Measurements from ENCODE around the gene STH. TPM values are rescaled to one million over a fixed set of nuclear protein-coding genes. Genes with fewer than 3 reads are reported as not detected.

The STH gene
- total and polyA plus RNA-seq, 2 experiments from 2014 or later = 0.55 TPM; not detected in 1

- Histone ChIP-seq H3K36me3 (ENCODE audit: insufficient read depth) (no peaks in the 10 kb centered on the region), H3K4me2 (no peak overlapping the region), H3K4me3 (no peak overlapping the region), H3K27ac (ENCODE audit: low read depth) (no peak overlapping the region), H3K9me2 (ENCODE audit: insufficient read depth) (0 out of 2 replicates have a peak, but pooled peaks cover 16% of the 10 kb centered on the region), H3K27me3 (ENCODE audit: insufficient read depth) (no peaks in the 10 kb centered on the region), H3F3A (replicated peaks; ENCODE audit: low read depth) (no peaks in the 10 kb centered on the region), H2AFZ (no peak overlapping the region), H3K4me1 (ENCODE audit: insufficient read depth) (no peaks in the 10 kb centered on the region), H4K20me1 (replicated peaks; ENCODE audit: insufficient read depth) (no peaks in the 10 kb centered on the region), H3K79me2 (replicated peaks; ENCODE audit: insufficient read depth) (no peaks in the 10 kb centered on the region)
- Mint-ChIP-seq H3K4me3 (no peak overlapping the region), H3K9me3 (no peaks in the 10 kb centered on the region; the same call in 2 of the 3 replicates), H3K27ac (no peak overlapping the region), H3K4me1 (no peaks in the 10 kb centered on the region), H3K27me3 (ENCODE audit: insufficient read depth, low read depth, poor library complexity) (no peaks in the 10 kb centered on the region), H3K36me3 (ENCODE audit: low read depth) (no peaks in the 10 kb centered on the region)
- ATAC-seq (no peak), DNase-seq (ENCODE audit: low spot score) (no peak)
- TF ChIP-seq, protein P1, sequence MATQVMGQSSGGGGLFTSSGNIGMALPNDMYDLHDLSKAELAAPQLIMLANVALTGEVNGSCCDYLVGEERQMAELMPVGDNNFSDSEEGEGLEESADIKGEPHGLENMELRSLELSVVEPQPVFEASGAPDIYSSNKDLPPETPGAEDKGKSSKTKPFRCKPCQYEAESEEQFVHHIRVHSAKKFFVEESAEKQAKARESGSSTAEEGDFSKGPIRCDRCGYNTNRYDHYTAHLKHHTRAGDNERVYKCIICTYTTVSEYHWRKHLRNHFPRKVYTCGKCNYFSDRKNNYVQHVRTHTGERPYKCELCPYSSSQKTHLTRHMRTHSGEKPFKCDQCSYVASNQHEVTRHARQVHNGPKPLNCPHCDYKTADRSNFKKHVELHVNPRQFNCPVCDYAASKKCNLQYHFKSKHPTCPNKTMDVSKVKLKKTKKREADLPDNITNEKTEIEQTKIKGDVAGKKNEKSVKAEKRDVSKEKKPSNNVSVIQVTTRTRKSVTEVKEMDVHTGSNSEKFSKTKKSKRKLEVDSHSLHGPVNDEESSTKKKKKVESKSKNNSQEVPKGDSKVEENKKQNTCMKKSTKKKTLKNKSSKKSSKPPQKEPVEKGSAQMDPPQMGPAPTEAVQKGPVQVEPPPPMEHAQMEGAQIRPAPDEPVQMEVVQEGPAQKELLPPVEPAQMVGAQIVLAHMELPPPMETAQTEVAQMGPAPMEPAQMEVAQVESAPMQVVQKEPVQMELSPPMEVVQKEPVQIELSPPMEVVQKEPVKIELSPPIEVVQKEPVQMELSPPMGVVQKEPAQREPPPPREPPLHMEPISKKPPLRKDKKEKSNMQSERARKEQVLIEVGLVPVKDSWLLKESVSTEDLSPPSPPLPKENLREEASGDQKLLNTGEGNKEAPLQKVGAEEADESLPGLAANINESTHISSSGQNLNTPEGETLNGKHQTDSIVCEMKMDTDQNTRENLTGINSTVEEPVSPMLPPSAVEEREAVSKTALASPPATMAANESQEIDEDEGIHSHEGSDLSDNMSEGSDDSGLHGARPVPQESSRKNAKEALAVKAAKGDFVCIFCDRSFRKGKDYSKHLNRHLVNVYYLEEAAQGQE (IDR thresholded peaks at IDR 0.05; ENCODE audit: unreplicated experiment) = no peak
- TF ChIP-seq POLR2AphosphoS5 (IDR thresholded peaks at IDR 0.05; ENCODE audit: low read depth) (no peak), ZNF462 (CRISPR knock-in tag; IDR thresholded peaks at IDR 0.05) (no peak), ETS1 (IDR thresholded peaks at IDR 0.05) (no peak), EZH2phosphoT487 (IDR thresholded peaks at IDR 0.05; ENCODE audit: unreplicated experiment) (no peak), CREB1 (CRISPR knock-in tag; IDR thresholded peaks at IDR 0.05; ENCODE audit: low read depth) (no peak), JUNB (IDR thresholded peaks at IDR 0.05; ENCODE audit: unreplicated experiment) (no peak), NANOG (IDR thresholded peaks at IDR 0.05; ENCODE audit: borderline replicate concordance) (no peak), ZNF114 (CRISPR knock-in tag; IDR thresholded peaks at IDR 0.05) (no peak), ZNF331 (CRISPR knock-in tag; IDR thresholded peaks at IDR 0.05; ENCODE audit: low read depth) (no peak), STAT1 (IDR thresholded peaks at IDR 0.05; ENCODE audit: unreplicated experiment) (no peak)
- TF ChIP-seq, protein P2, sequence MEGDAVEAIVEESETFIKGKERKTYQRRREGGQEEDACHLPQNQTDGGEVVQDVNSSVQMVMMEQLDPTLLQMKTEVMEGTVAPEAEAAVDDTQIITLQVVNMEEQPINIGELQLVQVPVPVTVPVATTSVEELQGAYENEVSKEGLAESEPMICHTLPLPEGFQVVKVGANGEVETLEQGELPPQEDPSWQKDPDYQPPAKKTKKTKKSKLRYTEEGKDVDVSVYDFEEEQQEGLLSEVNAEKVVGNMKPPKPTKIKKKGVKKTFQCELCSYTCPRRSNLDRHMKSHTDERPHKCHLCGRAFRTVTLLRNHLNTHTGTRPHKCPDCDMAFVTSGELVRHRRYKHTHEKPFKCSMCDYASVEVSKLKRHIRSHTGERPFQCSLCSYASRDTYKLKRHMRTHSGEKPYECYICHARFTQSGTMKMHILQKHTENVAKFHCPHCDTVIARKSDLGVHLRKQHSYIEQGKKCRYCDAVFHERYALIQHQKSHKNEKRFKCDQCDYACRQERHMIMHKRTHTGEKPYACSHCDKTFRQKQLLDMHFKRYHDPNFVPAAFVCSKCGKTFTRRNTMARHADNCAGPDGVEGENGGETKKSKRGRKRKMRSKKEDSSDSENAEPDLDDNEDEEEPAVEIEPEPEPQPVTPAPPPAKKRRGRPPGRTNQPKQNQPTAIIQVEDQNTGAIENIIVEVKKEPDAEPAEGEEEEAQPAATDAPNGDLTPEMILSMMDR (conservative IDR thresholded peaks at IDR 0.05; ENCODE audit: low read depth in 2 of 2) = no peak
These were observed 32.3 kb upstream of the STH start for GRCh38 chr17:45966606-45967280.

Measured in GM23338 (cell line).